ENCODE measurements around the gene CASP7. TPM values are rescaled to one million over a fixed set of nuclear protein-coding genes. Genes with fewer than 3 reads are reported as not detected.

Gene CASP7
- total and polyA plus RNA-seq, 2 donors from 2014 or later, result 18.9 to 19.0 TPM

- FAIRE-seq, result no peak
- H3K9me3 ChIP-seq (ENCODE audit: control insufficient read depth in 2 of 3, insufficient read depth in 1 of 3, low read length in 3 of 3), result peaks cover 0 to 8% (median 8%) of the 10 kb centered on the region in 3 donors
- H3K36me3 ChIP-seq (ENCODE audit: control insufficient read depth in 2 of 3, insufficient read depth in 3 of 3, low read length in 3 of 3), result no peaks in the 10 kb centered on the region
- H3K27me3 ChIP-seq (ENCODE audit: control insufficient read depth, insufficient read depth, low read length), result no peaks in the 10 kb centered on the region
- H3K27ac ChIP-seq (ENCODE audit: low read depth in 2 of 2, low read length in 2 of 2), result no peak overlapping the region
- H3K9ac ChIP-seq (ENCODE audit: low read length in 3 of 3), result no peak overlapping the region
- H3K4me1 ChIP-seq (ENCODE audit: control insufficient read depth in 2 of 3, insufficient read depth in 2 of 3, low read depth in 1 of 3, low read length in 3 of 3), result peaks cover 0 to 13% (median 7%) of the 10 kb centered on the region in 3 donors
- no peak for DNase-seq
- intact Hi-C loops (cut with DNase I), result no loop called here
- no peak for TF ChIP-seq CTCF (IDR thresholded peaks at IDR 0.05; ENCODE audit: borderline replicate concordance, extremely low read depth, insufficient read depth)
- H3K4me3 ChIP-seq (ENCODE audit: low read length in 3 of 3), result no peak overlapping the region
These were observed 3.6 kb downstream of the CASP7 start for GRCh38 chr10:113683300-113683699.

GRCh38 chr10:113686028-113686427, 6.3 kb downstream of the CASP7 start:
- FAIRE-seq (no peak), DNase-seq (no peak)
- Histone ChIP-seq H3K4me3 (ENCODE audit: low read length in 3 of 3) (no peak overlapping the region), H3K36me3 (ENCODE audit: control insufficient read depth in 2 of 3, insufficient read depth in 3 of 3, low read length in 3 of 3) (no peaks in the 10 kb centered on the region), H3K9me3 (ENCODE audit: control insufficient read depth in 2 of 3, insufficient read depth in 1 of 3, low read length in 3 of 3) (peaks cover 0 to 8% (median 8%) of the 10 kb centered on the region in 3 donors), H3K27me3 (ENCODE audit: control insufficient read depth, insufficient read depth, low read length) (no peaks in the 10 kb centered on the region), H3K4me1 (ENCODE audit: control insufficient read depth in 2 of 3, insufficient read depth in 2 of 3, low read depth in 1 of 3, low read length in 3 of 3) (peaks cover 0 to 2% (median under 1%) of the 10 kb centered on the region in 3 donors), H3K27ac (ENCODE audit: low read depth in 2 of 2, low read length in 2 of 2) (no peak overlapping the region), H3K9ac (ENCODE audit: low read length in 3 of 3) (no peak overlapping the region)
- intact Hi-C loops (cut with DNase I), result no loop called here
- no peak for TF ChIP-seq CTCF (IDR thresholded peaks at IDR 0.05; ENCODE audit: borderline replicate concordance, extremely low read depth, insufficient read depth)

GRCh38 chr10:113687037-113687436, 7.3 kb downstream of the CASP7 start:
- no peak for TF ChIP-seq CTCF (IDR thresholded peaks at IDR 0.05; ENCODE audit: borderline replicate concordance, extremely low read depth, insufficient read depth)
- H3K36me3 ChIP-seq (ENCODE audit: control insufficient read depth in 2 of 3, insufficient read depth in 3 of 3, low read length in 3 of 3), result peaks cover 0 to under 1% (median under 1%) of the 10 kb centered on the region in 3 donors
- FAIRE-seq (no peak), DNase-seq (no peak)
- H3K27ac ChIP-seq (ENCODE audit: low read depth in 2 of 2, low read length in 2 of 2), result no peak overlapping the region
- H3K4me1 ChIP-seq (ENCODE audit: control insufficient read depth in 2 of 3, insufficient read depth in 2 of 3, low read depth in 1 of 3, low read length in 3 of 3), result no peaks in the 10 kb centered on the region
- intact Hi-C loops (cut with DNase I), result no loop called here
- H3K9ac ChIP-seq (ENCODE audit: low read length in 3 of 3), result no peak overlapping the region
- no peak overlapping the region for H3K4me3 ChIP-seq (ENCODE audit: low read length in 3 of 3)
- peaks cover 0 to 8% (median 8%) of the 10 kb centered on the region in 3 donors for H3K9me3 ChIP-seq (ENCODE audit: control insufficient read depth in 2 of 3, insufficient read depth in 1 of 3, low read length in 3 of 3)
- H3K27me3 ChIP-seq (ENCODE audit: control insufficient read depth, insufficient read depth, low read length), result no peaks in the 10 kb centered on the region

GRCh38 chr10:113689057-113689456, 9.3 kb downstream of the CASP7 start:
- Histone ChIP-seq H3K9ac (ENCODE audit: low read length in 3 of 3) (no peak overlapping the region), H3K27me3 (ENCODE audit: control insufficient read depth, insufficient read depth, low read length) (no peaks in the 10 kb centered on the region), H3K4me1 (ENCODE audit: control insufficient read depth in 2 of 3, insufficient read depth in 2 of 3, low read depth in 1 of 3, low read length in 3 of 3) (no peaks in the 10 kb centered on the region), H3K27ac (ENCODE audit: low read depth in 2 of 2, low read length in 2 of 2) (no peak overlapping the region), H3K9me3 (ENCODE audit: control insufficient read depth in 2 of 3, insufficient read depth in 1 of 3, low read length in 3 of 3) (peaks cover 0 to 21% (median 12%) of the 10 kb centered on the region in 3 donors), H3K4me3 (ENCODE audit: low read length in 3 of 3) (no peak overlapping the region), H3K36me3 (ENCODE audit: control insufficient read depth in 2 of 3, insufficient read depth in 3 of 3, low read length in 3 of 3) (peaks cover 0 to 11% (median 8%) of the 10 kb centered on the region in 3 donors)
- DNase-seq (no peak), FAIRE-seq (no peak)
- intact Hi-C loops (cut with DNase I), result no loop called here
- no peak for TF ChIP-seq CTCF (IDR thresholded peaks at IDR 0.05; ENCODE audit: borderline replicate concordance, extremely low read depth, insufficient read depth)

Measured in kidney (tissue), 14 donors.